HEK293 (cell line): Measurements from ENCODE around the gene MYOM1.

ENCODE experiments used
- CTCF ChIA-PET: fragments of 350-600 bp; formaldehyde crosslinking; extraction: SDS; loops from one replicate; lab custom pipeline; 2021; ENCODE audit warnings: antibody characterized with exemption; lab: Yijun Ruan, JAX
- POLR2A ChIA-PET: fragments of 300-600 bp; formaldehyde crosslinking; extraction: SDS; loops from one replicate; lab custom pipeline; 2020; ENCODE audit warnings: antibody characterized with exemption, inconsistent platforms; lab: Yijun Ruan, JAX
- H3K27ac ChIP-seq: fragments of 200-500 bp; sonication (Bioruptor generic); 2 replicates; pipeline ENCODE4 v1.5.1; 2014; ENCODE audit warnings: low read depth, low read length, control low read depth, inconsistent platforms; ENCODE audit errors: extremely low read depth
- H3K36me3 ChIP-seq, 2 experiments: fragments of 200-500 bp in 1 of 2; sonication (Bioruptor generic) in 1 of 2; 1 replicate in 1 of 2; 2 replicates in 1 of 2; pipeline ENCODE4 v1.5.1; 2014 to 2017; ENCODE audit warnings: inconsistent platforms in 2 of 2, low read length in 2 of 2; ENCODE audit not compliant: control insufficient read depth in 2 of 2, insufficient read depth in 1 of 2
- H3K4me1 ChIP-seq: fragments of 200-500 bp; sonication (Bioruptor generic); 2 replicates; pipeline ENCODE4 v1.5.1; 2014; ENCODE audit warnings: mild to moderate bottlenecking, low read length, inconsistent platforms; ENCODE audit not compliant: control insufficient read depth, insufficient read depth
- H3K4me3 ChIP-seq: 2 replicates; pipeline ENCODE4 v1.5.1; 2011; ENCODE audit warnings: low read depth, mild to moderate bottlenecking, control low read depth, low read length, moderate library complexity
- H3K9me3 ChIP-seq: fragments of 200-500 bp; sonication (Bioruptor generic); 2 replicates; pipeline ENCODE4 v1.5.1; 2014; ENCODE audit warnings: low read depth, low read length, inconsistent platforms; ENCODE audit not compliant: control insufficient read depth, insufficient read depth
- BCL11B ChIP-seq: fragments of 450-650 bp; formaldehyde crosslinking; IDR thresholded peaks from 2 replicates; pipeline ENCODE4 v1.5.1; 2016; ENCODE audit warnings: low read depth, missing biosample characterization, missing genetic modification characterization
- BCL6B ChIP-seq: fragments of 450-650 bp; formaldehyde crosslinking; IDR thresholded peaks from 2 replicates; pipeline ENCODE4 v1.5.1; 2017; ENCODE audit warnings: missing biosample characterization, missing genetic modification characterization
- PRDM2 ChIP-seq: fragments of 450-650 bp; formaldehyde crosslinking; IDR thresholded peaks from 2 replicates; pipeline ENCODE4 v1.5.1; 2016; ENCODE audit warnings: missing biosample characterization, missing genetic modification characterization, borderline replicate concordance
- RBAK ChIP-seq: fragments of 450-650 bp; formaldehyde crosslinking; IDR thresholded peaks from 2 replicates; pipeline ENCODE4 v1.5.1; 2016; ENCODE audit warnings: missing biosample characterization, missing genetic modification characterization
- ZNF112 ChIP-seq: fragments of 450-650 bp; formaldehyde crosslinking; IDR thresholded peaks from 2 replicates; pipeline ENCODE4 v1.5.0; 2017; ENCODE audit warnings: missing biosample characterization, missing genetic modification characterization
- ZNF121 ChIP-seq: fragments of 450-650 bp; formaldehyde crosslinking; IDR thresholded peaks from 2 replicates; pipeline ENCODE4 v1.5.1; 2016; ENCODE audit warnings: missing biosample characterization, missing genetic modification characterization
- ZNF132 ChIP-seq: fragments of 450-650 bp; formaldehyde crosslinking; IDR thresholded peaks from 2 replicates; pipeline ENCODE4 v1.5.1; 2017; ENCODE audit warnings: missing biosample characterization, missing genetic modification characterization, borderline replicate concordance
- ZNF155 ChIP-seq: fragments of 450-650 bp; formaldehyde crosslinking; IDR thresholded peaks from 2 replicates; pipeline ENCODE4 v1.5.1; 2016; ENCODE audit warnings: missing biosample characterization, missing genetic modification characterization
- ZNF174 ChIP-seq: fragments of 450-650 bp; formaldehyde crosslinking; IDR thresholded peaks from 2 replicates; pipeline ENCODE4 v1.5.0; 2017; ENCODE audit warnings: missing biosample characterization, mild to moderate bottlenecking, missing genetic modification characterization
- ZNF184 ChIP-seq: fragments of 450-650 bp; IDR thresholded peaks from 2 replicates; pipeline ENCODE4 v1.5.1; 2018; ENCODE audit warnings: missing biosample characterization, mild to moderate bottlenecking, missing genetic modification characterization
- ZNF223 ChIP-seq: fragments of 450-650 bp; formaldehyde crosslinking; IDR thresholded peaks from 2 replicates; pipeline ENCODE4 v1.5.1; 2016; ENCODE audit warnings: missing biosample characterization, missing genetic modification characterization
- ZNF266 ChIP-seq: fragments of 450-650 bp; formaldehyde crosslinking; IDR thresholded peaks from 2 replicates; pipeline ENCODE4 v1.5.1; 2016; ENCODE audit warnings: missing biosample characterization, missing genetic modification characterization, low read depth
- ZNF280C ChIP-seq: fragments of 450-650 bp; formaldehyde crosslinking; IDR thresholded peaks from 2 replicates; pipeline ENCODE4 v1.5.1; 2016; ENCODE audit warnings: missing biosample characterization, missing genetic modification characterization
- ZNF335 ChIP-seq: fragments of 450-650 bp; formaldehyde crosslinking; conservative IDR thresholded peaks from 2 replicates; pipeline ENCODE4 v1.5.1; 2016; ENCODE audit warnings: missing biosample characterization, missing genetic modification characterization
- ZNF350 ChIP-seq: fragments of 450-650 bp; formaldehyde crosslinking; IDR thresholded peaks from 2 replicates; pipeline ENCODE4 v1.5.0; 2017; ENCODE audit warnings: missing biosample characterization, mild to moderate bottlenecking, missing genetic modification characterization
- ZNF354C ChIP-seq: fragments of 450-650 bp; formaldehyde crosslinking; IDR thresholded peaks from 2 replicates; pipeline ENCODE4 v1.5.1; 2016; ENCODE audit warnings: missing biosample characterization, missing genetic modification characterization, low read depth, borderline replicate concordance
- ZNF366 ChIP-seq: fragments of 450-650 bp; formaldehyde crosslinking; conservative IDR thresholded peaks from 2 replicates; pipeline ENCODE4 v1.5.1; 2016; ENCODE audit warnings: missing biosample characterization, missing genetic modification characterization
- ZNF37A ChIP-seq: fragments of 450-650 bp; IDR thresholded peaks from 2 replicates; pipeline ENCODE4 v1.5.1; 2018; ENCODE audit warnings: missing biosample characterization, missing genetic modification characterization
- ZNF398 ChIP-seq: fragments of 450-650 bp; formaldehyde crosslinking; IDR thresholded peaks from 2 replicates; pipeline ENCODE4 v1.5.1; 2017; ENCODE audit warnings: missing biosample characterization, missing genetic modification characterization
- ZNF433 ChIP-seq: fragments of 450-650 bp; formaldehyde crosslinking; IDR thresholded peaks from 2 replicates; pipeline ENCODE4 v1.5.1; 2016; ENCODE audit warnings: missing biosample characterization, missing genetic modification characterization, low read depth
- ZNF510 ChIP-seq: fragments of 450-650 bp; formaldehyde crosslinking; IDR thresholded peaks from 2 replicates; pipeline ENCODE4 v1.5.1; 2018; ENCODE audit warnings: mild to moderate bottlenecking, missing genetic modification characterization, missing biosample characterization; ENCODE audit not compliant: insufficient replicate concordance
- ZNF529 ChIP-seq: fragments of 450-650 bp; formaldehyde crosslinking; IDR thresholded peaks from 2 replicates; pipeline ENCODE4 v1.5.1; 2017; ENCODE audit warnings: missing genetic modification characterization, missing biosample characterization; ENCODE audit not compliant: insufficient replicate concordance
- ZNF530 ChIP-seq: fragments of 450-650 bp; formaldehyde crosslinking; IDR thresholded peaks from 2 replicates; pipeline ENCODE4 v1.5.1; 2016; ENCODE audit warnings: low read depth, missing biosample characterization, missing genetic modification characterization
- ZNF596 ChIP-seq: fragments of 450-650 bp; IDR thresholded peaks from 2 replicates; pipeline ENCODE4 v1.5.0; 2018; ENCODE audit warnings: missing biosample characterization, mild to moderate bottlenecking, missing genetic modification characterization, moderate library complexity
- ZNF621 ChIP-seq: fragments of 450-650 bp; formaldehyde crosslinking; IDR thresholded peaks from 2 replicates; pipeline ENCODE4 v1.5.1; 2017; ENCODE audit warnings: missing biosample characterization, missing genetic modification characterization
- ZNF623 ChIP-seq: fragments of 450-650 bp; formaldehyde crosslinking; IDR thresholded peaks from 2 replicates; pipeline ENCODE4 v1.5.1; 2016; ENCODE audit warnings: missing biosample characterization, missing genetic modification characterization
- ZNF660 ChIP-seq: fragments of 450-650 bp; IDR thresholded peaks from 2 replicates; pipeline ENCODE4 v1.5.1; 2018; ENCODE audit warnings: missing biosample characterization, mild to moderate bottlenecking, missing genetic modification characterization
- ZNF792 ChIP-seq: fragments of 450-650 bp; formaldehyde crosslinking; IDR thresholded peaks from 2 replicates; pipeline ENCODE4 v1.5.1; 2016; ENCODE audit warnings: missing biosample characterization, missing genetic modification characterization

The MYOM1 gene

GRCh38 chr18:3088449-3088848 lies 131.3 kb downstream of the MYOM1 start:
- ChIA-PET CTCF (interaction anchor here (0.8 to 4.7 kb wide), 3 partner anchors 26 to 1134 kb away, joined by 5 to 22 read pairs (median 12); no protein-coding TSS in a partner anchor), POLR2A (no interaction called here)

GRCh38 chr18:3086871-3087270 lies 132.9 kb downstream of the MYOM1 start:
- no peak overlapping the region for H3K27ac ChIP-seq
- no peaks in the 10 kb centered on the region; the same call in 1 of the 2 replicates for H3K9me3 ChIP-seq
- peaks cover 8% of the 10 kb centered on the region; the same call in 1 of the 2 replicates for H3K4me1 ChIP-seq
- POLR2A ChIA-PET = interaction anchor here (0.6 kb wide), 1 partner anchor 85 kb away, joined by 3 read pairs; no protein-coding TSS in a partner anchor
- CTCF ChIA-PET = interaction anchor here (2.5 to 4.7 kb wide), 2 partner anchors 24 to 42 kb away, joined by 12 to 22 read pairs; no protein-coding TSS in a partner anchor
- no peaks in the 10 kb centered on the region; a peak in 1 of 3 replicates for H3K36me3 ChIP-seq
- H3K4me3 ChIP-seq = no peak overlapping the region
- TF ChIP-seq ZNF174 (tag by site-specific recombination) = no peak
- no peak for TF ChIP-seq PRDM2 (tag by site-specific recombination)
- no peak for TF ChIP-seq ZNF266 (tag by site-specific recombination)
- TF ChIP-seq ZNF529 (tag by site-specific recombination) = no peak
- TF ChIP-seq ZNF510 (tag by site-specific recombination) = no peak
- no peak for TF ChIP-seq ZNF433 (tag by site-specific recombination)
- no peak for TF ChIP-seq ZNF121
- no peak for TF ChIP-seq ZNF596

More at GRCh38 chr18:3088449-3088848, 131.3 kb downstream of the MYOM1 start:
- H3K9me3 ChIP-seq = no peaks in the 10 kb centered on the region; the same call in 1 of the 2 replicates
- peaks cover 8% of the 10 kb centered on the region; the same call in 1 of the 2 replicates for H3K4me1 ChIP-seq
- TF ChIP-seq ZNF530 (tag by site-specific recombination) (no peak), ZNF280C (no peak), ZNF184 (tag by site-specific recombination) (no peak), ZNF223 (tag by site-specific recombination) (no peak), ZNF155 (tag by site-specific recombination) (no peak), BCL6B (tag by site-specific recombination) (no peak), ZNF132 (tag by site-specific recombination) (no peak), ZNF366 (tag by site-specific recombination) (no peak), ZNF623 (tag by site-specific recombination) (no peak), ZNF350 (no peak), RBAK (tag by site-specific recombination) (no peak), BCL11B (tag by site-specific recombination) (no peak), ZNF398 (no peak), ZNF335 (tag by site-specific recombination) (no peak), ZNF37A (tag by site-specific recombination) (no peak), ZNF621 (tag by site-specific recombination) (no peak), ZNF112 (tag by site-specific recombination) (no peak), ZNF660 (tag by site-specific recombination) (no peak), ZNF792 (no peak), ZNF354C (tag by site-specific recombination) (no peak)
- no peaks in the 10 kb centered on the region; a peak in 1 of 3 replicates for H3K36me3 ChIP-seq
- H3K4me3 ChIP-seq = no peak overlapping the region
- H3K27ac ChIP-seq = no peak overlapping the region
